ENCODE results near the gene HIGD1B.
A peak's percentile ranks its signal among the peaks of the same experiment; 100 is the strongest.

The HIGD1B gene

GRCh38 chr17:44840936-44841335 is 6.7 kb upstream of the HIGD1B start:
- peak; percentile 23 for DNase-seq
- no peak overlapping the region for H3K4ac ChIP-seq (ENCODE audit: low read depth, low read length)
- H3K36me3 ChIP-seq (ENCODE audit: control insufficient read depth, insufficient read depth, low read length) = no peaks in the 10 kb centered on the region
- no peak overlapping the region for H3K27ac ChIP-seq (ENCODE audit: low read depth, low read length)
- H3K4me1 ChIP-seq (ENCODE audit: control insufficient read depth, low read depth, low read length) = peaks cover 8% of the 10 kb centered on the region
- H3K56ac ChIP-seq (ENCODE audit: low read length) = no peak overlapping the region
- no peak overlapping the region for H3K18ac ChIP-seq (ENCODE audit: low read length)
- no peak overlapping the region for H2BK5ac ChIP-seq (ENCODE audit: low read length)
- H3K4me3 ChIP-seq (ENCODE audit: low read length) = no peak overlapping the region
- H3K27me3 ChIP-seq (ENCODE audit: insufficient read depth, low read length, poor library complexity) = no peaks in the 10 kb centered on the region
- no peak overlapping the region for H3K9ac ChIP-seq (ENCODE audit: low read length)
- no peak overlapping the region for H2BK120ac ChIP-seq (ENCODE audit: low read depth, low read length)
- no peak overlapping the region for H3K23ac ChIP-seq (ENCODE audit: low read length)
- H3K79me1 ChIP-seq (ENCODE audit: low read length) = no peaks in the 10 kb centered on the region
- H3K79me2 ChIP-seq (ENCODE audit: control insufficient read depth, insufficient read depth, low read length) = no peaks in the 10 kb centered on the region
- H3K4me2 ChIP-seq (ENCODE audit: low read length) = no peak overlapping the region
- H2AK5ac ChIP-seq (ENCODE audit: low read length) = no peak overlapping the region
- peak overlapping the region; percentile 42 for H2BK15ac ChIP-seq (replicated peaks; ENCODE audit: low read depth)
- no peak overlapping the region for H4K5ac ChIP-seq (ENCODE audit: low read length)
- WGBS (ENCODE audit: extremely low coverage, insufficient coverage, low lambda C conversion rate) = no CpG with 5 or more reads among the region's 3 CpGs
- H4K8ac ChIP-seq (ENCODE audit: low read depth, low read length) = no peak overlapping the region

DNA sequence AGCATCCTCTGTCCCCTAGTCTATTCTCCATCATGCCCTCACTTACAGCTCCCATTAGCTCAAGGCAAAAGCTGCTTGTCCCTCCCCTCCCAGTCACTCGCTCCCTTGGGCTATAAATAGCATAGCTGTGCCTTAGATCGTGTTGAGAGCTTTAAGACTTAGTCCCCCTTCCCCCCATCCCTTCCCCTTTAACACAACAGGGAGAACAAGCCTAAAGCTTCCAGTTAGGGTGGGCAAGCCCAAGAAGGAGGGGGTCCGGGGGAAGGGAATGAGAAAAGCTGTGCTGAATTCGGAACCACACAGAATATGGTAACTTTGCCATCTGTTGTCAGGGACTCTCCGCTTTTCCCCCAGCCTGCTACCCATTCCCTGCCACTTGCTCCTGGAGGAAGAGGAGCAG is 4.9 kb upstream of the HIGD1B start:
- Histone ChIP-seq H3K27me3 (ENCODE audit: insufficient read depth, low read length, poor library complexity) (no peaks in the 10 kb centered on the region), H3K18ac (ENCODE audit: low read length) (peak overlapping the region; percentile 42), H2AK5ac (ENCODE audit: low read length) (no peak overlapping the region), H3K27ac (ENCODE audit: low read depth, low read length) (no peak overlapping the region), H2BK120ac (ENCODE audit: low read depth, low read length) (no peak overlapping the region), H4K5ac (ENCODE audit: low read length) (no peak overlapping the region), H3K4me3 (ENCODE audit: low read length) (no peak overlapping the region), H3K36me3 (ENCODE audit: control insufficient read depth, insufficient read depth, low read length) (no peaks in the 10 kb centered on the region), H4K8ac (ENCODE audit: low read depth, low read length) (no peak overlapping the region), H3K4me1 (ENCODE audit: control insufficient read depth, low read depth, low read length) (peaks cover 8% of the 10 kb centered on the region), H3K4me2 (ENCODE audit: low read length) (no peak overlapping the region), H3K79me1 (ENCODE audit: low read length) (no peaks in the 10 kb centered on the region), H2BK15ac (replicated peaks; ENCODE audit: low read depth) (no peak overlapping the region), H3K79me2 (ENCODE audit: control insufficient read depth, insufficient read depth, low read length) (no peaks in the 10 kb centered on the region), H3K56ac (ENCODE audit: low read length) (peak overlapping the region; percentile 51), H3K23ac (ENCODE audit: low read length) (no peak overlapping the region), H3K4ac (ENCODE audit: low read depth, low read length) (no peak overlapping the region), H2BK5ac (ENCODE audit: low read length) (no peak overlapping the region), H3K9ac (ENCODE audit: low read length) (peak overlapping the region; percentile 8)
- peak; percentile 82 for DNase-seq
- no CpG with 5 or more reads among the region's 5 CpGs for WGBS (ENCODE audit: extremely low coverage, insufficient coverage, low lambda C conversion rate)

DNA sequence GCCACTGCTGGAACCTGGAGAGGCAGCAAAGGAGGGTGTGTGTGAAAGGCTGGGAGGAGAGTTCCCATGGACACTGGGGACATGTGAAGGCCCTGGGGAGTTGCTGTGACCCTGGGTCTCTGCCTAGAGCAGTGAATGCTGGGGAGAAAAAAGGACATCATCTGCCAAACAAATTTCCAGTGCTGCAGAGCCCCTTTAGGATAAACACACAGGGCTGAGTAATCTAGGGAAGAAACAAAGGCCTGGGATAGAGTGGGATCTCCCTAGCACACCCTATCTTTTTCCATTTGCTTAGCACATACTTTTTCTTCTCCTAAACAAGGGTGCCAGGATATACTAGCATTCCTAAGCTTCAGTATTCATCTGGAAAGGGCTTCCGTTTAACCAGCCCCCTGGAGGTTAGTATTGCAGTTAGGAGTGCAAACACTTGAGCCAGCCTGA is 3.3 kb upstream of the HIGD1B start:
- Histone ChIP-seq H2BK15ac (replicated peaks; ENCODE audit: low read depth) (peak overlapping the region; percentile 27), H3K18ac (ENCODE audit: low read length) (no peak overlapping the region), H3K56ac (ENCODE audit: low read length) (peak overlapping the region; percentile 42), H2BK120ac (ENCODE audit: low read depth, low read length) (no peak overlapping the region), H4K8ac (ENCODE audit: low read depth, low read length) (no peak overlapping the region), H3K27ac (ENCODE audit: low read depth, low read length) (peak overlapping the region; percentile 54), H3K4me2 (ENCODE audit: low read length) (no peak overlapping the region), H3K4me3 (ENCODE audit: low read length) (no peak overlapping the region), H2AK5ac (ENCODE audit: low read length) (peak overlapping the region; percentile 94), H3K27me3 (ENCODE audit: insufficient read depth, low read length, poor library complexity) (no peaks in the 10 kb centered on the region), H3K9ac (ENCODE audit: low read length) (peak overlapping the region; percentile 16), H3K79me1 (ENCODE audit: low read length) (no peaks in the 10 kb centered on the region), H2BK5ac (ENCODE audit: low read length) (no peak overlapping the region), H3K4ac (ENCODE audit: low read depth, low read length) (no peak overlapping the region), H4K5ac (ENCODE audit: low read length) (no peak overlapping the region), H3K79me2 (ENCODE audit: control insufficient read depth, insufficient read depth, low read length) (no peaks in the 10 kb centered on the region), H3K4me1 (ENCODE audit: control insufficient read depth, low read depth, low read length) (peaks cover 8% of the 10 kb centered on the region), H3K23ac (ENCODE audit: low read length) (no peak overlapping the region), H3K36me3 (ENCODE audit: control insufficient read depth, insufficient read depth, low read length) (no peaks in the 10 kb centered on the region)
- WGBS (ENCODE audit: extremely low coverage, insufficient coverage, low lambda C conversion rate) = no CpG with 5 or more reads among the region's 1 CpG
- peak; percentile 69 for DNase-seq

DNA sequence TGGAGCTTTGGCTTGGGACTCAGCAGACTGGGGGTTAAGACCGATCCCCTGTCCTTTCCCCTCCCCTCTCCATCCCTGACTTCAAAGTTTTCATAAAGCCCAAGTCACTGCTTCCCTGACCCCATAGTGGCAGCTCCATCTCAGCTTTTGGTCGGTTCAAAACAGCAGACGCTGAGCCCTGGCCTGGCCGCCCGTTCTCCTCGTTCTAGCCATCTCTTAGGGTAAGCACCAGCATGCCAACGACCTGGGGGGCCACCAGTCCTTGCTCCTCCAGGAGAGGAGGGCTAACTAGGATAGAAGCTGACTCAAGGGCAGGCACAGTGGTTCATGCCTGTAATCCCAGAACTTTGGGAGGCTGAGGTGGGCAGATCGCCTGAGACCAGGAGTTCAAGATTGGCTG is 1.5 kb upstream of the HIGD1B start:
- Histone ChIP-seq H4K8ac (ENCODE audit: low read depth, low read length) (no peak overlapping the region), H2BK120ac (ENCODE audit: low read depth, low read length) (no peak overlapping the region), H3K4me1 (ENCODE audit: control insufficient read depth, low read depth, low read length) (peaks cover 8% of the 10 kb centered on the region), H2BK5ac (ENCODE audit: low read length) (no peak overlapping the region), H3K4me3 (ENCODE audit: low read length) (no peak overlapping the region), H2BK15ac (replicated peaks; ENCODE audit: low read depth) (no peak overlapping the region), H3K23ac (ENCODE audit: low read length) (no peak overlapping the region), H3K79me2 (ENCODE audit: control insufficient read depth, insufficient read depth, low read length) (no peaks in the 10 kb centered on the region), H3K4me2 (ENCODE audit: low read length) (no peak overlapping the region), H3K56ac (ENCODE audit: low read length) (no peak overlapping the region), H2AK5ac (ENCODE audit: low read length) (no peak overlapping the region), H3K27ac (ENCODE audit: low read depth, low read length) (no peak overlapping the region), H3K36me3 (ENCODE audit: control insufficient read depth, insufficient read depth, low read length) (peaks cover 3% of the 10 kb centered on the region), H3K4ac (ENCODE audit: low read depth, low read length) (no peak overlapping the region), H3K27me3 (ENCODE audit: insufficient read depth, low read length, poor library complexity) (no peaks in the 10 kb centered on the region), H4K5ac (ENCODE audit: low read length) (no peak overlapping the region), H3K18ac (ENCODE audit: low read length) (no peak overlapping the region), H3K9ac (ENCODE audit: low read length) (no peak overlapping the region), H3K79me1 (ENCODE audit: low read length) (no peaks in the 10 kb centered on the region)
- no peak for DNase-seq
- no CpG with 5 or more reads among the region's 8 CpGs for WGBS (ENCODE audit: extremely low coverage, insufficient coverage, low lambda C conversion rate)

GRCh38 chr17:44848257-44848795 is 643 bp downstream of the HIGD1B start:
- WGBS (ENCODE audit: extremely low coverage, insufficient coverage, low lambda C conversion rate) = no CpG with 5 or more reads among the region's 6 CpGs
- H3K9ac ChIP-seq (ENCODE audit: low read length) = no peak overlapping the region
- no peak overlapping the region for H3K23ac ChIP-seq (ENCODE audit: low read length)
- no peak overlapping the region for H3K4ac ChIP-seq (ENCODE audit: low read depth, low read length)
- H3K56ac ChIP-seq (ENCODE audit: low read length) = no peak overlapping the region
- H2AK5ac ChIP-seq (ENCODE audit: low read length) = no peak overlapping the region
- peaks cover 5% of the 10 kb centered on the region for H3K36me3 ChIP-seq (ENCODE audit: control insufficient read depth, insufficient read depth, low read length)
- no peak overlapping the region for H4K8ac ChIP-seq (ENCODE audit: low read depth, low read length)
- no peak overlapping the region for H2BK5ac ChIP-seq (ENCODE audit: low read length)
- H3K4me2 ChIP-seq (ENCODE audit: low read length) = no peak overlapping the region
- no peak overlapping the region for H3K27ac ChIP-seq (ENCODE audit: low read depth, low read length)
- H2BK15ac ChIP-seq (replicated peaks; ENCODE audit: low read depth) = no peak overlapping the region
- H2BK120ac ChIP-seq (ENCODE audit: low read depth, low read length) = no peak overlapping the region
- H3K79me1 ChIP-seq (ENCODE audit: low read length) = no peaks in the 10 kb centered on the region
- peak; percentile 13 for DNase-seq
- H3K27me3 ChIP-seq (ENCODE audit: insufficient read depth, low read length, poor library complexity) = no peaks in the 10 kb centered on the region
- H3K4me3 ChIP-seq (ENCODE audit: low read length) = no peak overlapping the region
- no peak overlapping the region for H4K5ac ChIP-seq (ENCODE audit: low read length)
- H3K79me2 ChIP-seq (ENCODE audit: control insufficient read depth, insufficient read depth, low read length) = no peaks in the 10 kb centered on the region
- H3K18ac ChIP-seq (ENCODE audit: low read length) = no peak overlapping the region
- H3K4me1 ChIP-seq (ENCODE audit: control insufficient read depth, low read depth, low read length) = peaks cover 4% of the 10 kb centered on the region

DNA sequence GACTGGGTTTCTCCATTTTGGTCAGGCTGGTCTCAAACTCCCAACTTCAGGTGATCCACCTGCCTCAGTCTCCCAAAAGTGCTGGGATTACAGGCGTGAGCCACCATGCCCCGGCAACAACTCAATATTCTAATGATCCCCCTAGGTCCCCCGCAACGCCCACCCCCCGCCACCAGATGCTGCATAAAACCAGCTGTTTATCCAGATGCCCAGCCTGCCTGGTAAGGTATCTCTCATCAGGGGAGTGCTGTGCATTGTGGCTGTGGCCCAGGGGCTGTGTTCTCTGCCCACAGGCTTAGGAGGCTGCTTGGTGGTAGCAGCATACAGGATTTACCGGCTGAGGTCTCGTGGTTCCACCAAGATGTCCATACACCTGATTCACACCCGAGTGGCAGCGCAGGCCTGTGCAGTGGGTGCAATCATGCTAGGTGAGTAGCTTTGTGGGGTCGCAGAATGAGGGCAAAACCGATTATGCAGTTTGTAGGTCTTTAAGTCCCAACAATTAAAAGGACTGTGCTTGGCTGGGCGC is 1.3 kb downstream of the HIGD1B start:
- no peak for DNase-seq
- no peaks in the 10 kb centered on the region for H3K79me2 ChIP-seq (ENCODE audit: control insufficient read depth, insufficient read depth, low read length)
- no peak overlapping the region for H4K5ac ChIP-seq (ENCODE audit: low read length)
- no CpG with 5 or more reads among the region's 12 CpGs for WGBS (ENCODE audit: extremely low coverage, insufficient coverage, low lambda C conversion rate)
- H3K36me3 ChIP-seq (ENCODE audit: control insufficient read depth, insufficient read depth, low read length) = peaks cover 10% of the 10 kb centered on the region
- no peak overlapping the region for H2AK5ac ChIP-seq (ENCODE audit: low read length)
- H3K79me1 ChIP-seq (ENCODE audit: low read length) = no peaks in the 10 kb centered on the region
- no peak overlapping the region for H3K27ac ChIP-seq (ENCODE audit: low read depth, low read length)
- no peak overlapping the region for H3K56ac ChIP-seq (ENCODE audit: low read length)
- no peak overlapping the region for H2BK5ac ChIP-seq (ENCODE audit: low read length)
- no peak overlapping the region for H3K4ac ChIP-seq (ENCODE audit: low read depth, low read length)
- no peak overlapping the region for H3K4me2 ChIP-seq (ENCODE audit: low read length)
- H3K4me1 ChIP-seq (ENCODE audit: control insufficient read depth, low read depth, low read length) = peaks cover 4% of the 10 kb centered on the region
- no peak overlapping the region for H3K4me3 ChIP-seq (ENCODE audit: low read length)
- no peak overlapping the region for H2BK120ac ChIP-seq (ENCODE audit: low read depth, low read length)
- no peak overlapping the region for H4K8ac ChIP-seq (ENCODE audit: low read depth, low read length)
- H3K27me3 ChIP-seq (ENCODE audit: insufficient read depth, low read length, poor library complexity) = no peaks in the 10 kb centered on the region
- no peak overlapping the region for H3K9ac ChIP-seq (ENCODE audit: low read length)
- H3K18ac ChIP-seq (ENCODE audit: low read length) = no peak overlapping the region
- no peak overlapping the region for H2BK15ac ChIP-seq (replicated peaks; ENCODE audit: low read depth)
- H3K23ac ChIP-seq (ENCODE audit: low read length) = no peak overlapping the region
